Loucy (cell line): ENCODE measurements around the gene PLEKHG5.

Experiments used
- CTCF ChIP-seq: fragments of 200-600 bp; sonication (generic); conservative IDR thresholded peaks from 2 replicates; pipeline ENCODE4 v1.5.1; 2014; ENCODE audit warnings: mild to moderate bottlenecking, antibody characterized with exemption, low read length
- EZH2phosphoT487 ChIP-seq: fragments of 200-600 bp; IDR thresholded peaks from 2 replicates; pipeline ENCODE4 v1.6.1; 2018; ENCODE audit warnings: antibody characterized with exemption, mild to moderate bottlenecking, moderate library complexity, borderline replicate concordance

DNA sequence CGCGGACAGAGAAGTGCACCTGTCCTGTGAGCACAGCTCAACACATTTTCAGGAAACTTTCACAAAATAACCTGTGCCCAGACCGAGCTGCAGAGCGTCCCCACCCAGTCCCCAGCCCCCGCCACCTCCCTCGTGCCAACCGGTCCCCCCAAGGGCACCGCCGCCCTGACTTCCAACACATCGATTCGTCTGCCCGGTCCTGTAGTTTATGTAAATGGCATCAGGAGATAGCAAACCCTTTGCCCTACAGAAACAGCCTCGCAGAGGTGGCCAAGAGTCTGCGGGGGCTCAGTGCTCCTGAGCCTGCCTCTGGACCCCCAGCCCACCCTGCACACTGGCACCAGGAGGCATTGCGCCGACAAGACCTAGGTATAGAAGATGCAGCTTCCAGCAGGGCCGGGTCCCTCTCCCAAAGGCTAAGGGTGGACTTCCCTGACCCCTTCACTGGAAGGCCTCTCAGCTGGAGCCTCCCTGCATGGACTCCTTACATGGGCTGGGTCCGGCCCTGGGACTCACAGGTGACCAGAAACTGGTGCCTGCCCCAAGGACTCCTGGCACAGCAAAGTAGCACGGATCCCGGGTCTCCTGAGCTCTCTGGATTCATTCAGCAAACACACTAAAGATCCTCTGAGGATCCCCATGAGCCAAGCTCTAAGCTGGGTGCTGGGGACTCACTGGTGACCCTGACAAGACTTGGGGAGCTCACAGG lies 6.6 kb upstream of the PLEKHG5 start:
- TF ChIP-seq CTCF (no peak), EZH2phosphoT487 (no peak)
